Mucosa of rectum (tissue), 2 donors: ENCODE measurements around the gene ARHGAP32.

Experiments used
- H3K27ac ChIP-seq, 2 donors: one replicate each; pipeline ENCODE4 v1.7.0; 2013; ENCODE audit warnings: inconsistent platforms in 2 of 2, low read depth in 2 of 2, low read length in 2 of 2
- H3K27me3 ChIP-seq, 2 donors: one replicate each; pipeline ENCODE4 v1.7.0; 2013; ENCODE audit warnings: low read length in 2 of 2; ENCODE audit not compliant: control insufficient read depth in 2 of 2, insufficient read depth in 2 of 2
- H3K36me3 ChIP-seq, 2 donors: one replicate each; pipeline ENCODE4 v1.7.0; 2013; ENCODE audit warnings: low read length in 2 of 2; ENCODE audit not compliant: control insufficient read depth in 2 of 2, insufficient read depth in 2 of 2
- H3K4me1 ChIP-seq, 2 donors: one replicate each; pipeline ENCODE4 v1.7.0; 2013; ENCODE audit warnings: low read length in 2 of 2, mild to moderate bottlenecking in 1 of 2; ENCODE audit not compliant: control insufficient read depth in 2 of 2, insufficient read depth in 2 of 2
- H3K4me3 ChIP-seq, 2 donors: one replicate each; pipeline ENCODE4 v1.7.0; 2013; ENCODE audit warnings: low read length in 2 of 2
- H3K9ac ChIP-seq, 2 donors: one replicate each; pipeline ENCODE4 v1.7.0; 2013; ENCODE audit warnings: low read length in 2 of 2, low read depth in 1 of 2, mild to moderate bottlenecking in 1 of 2
- H3K9me3 ChIP-seq, 2 donors: one replicate each; pipeline ENCODE4 v1.7.0; 2013; ENCODE audit warnings: low read length in 2 of 2; ENCODE audit not compliant: control insufficient read depth in 2 of 2
- donor health status: healthy.
- donor health status: Normal muscosa, but diverticular disease.

Gene ARHGAP32

DNA sequence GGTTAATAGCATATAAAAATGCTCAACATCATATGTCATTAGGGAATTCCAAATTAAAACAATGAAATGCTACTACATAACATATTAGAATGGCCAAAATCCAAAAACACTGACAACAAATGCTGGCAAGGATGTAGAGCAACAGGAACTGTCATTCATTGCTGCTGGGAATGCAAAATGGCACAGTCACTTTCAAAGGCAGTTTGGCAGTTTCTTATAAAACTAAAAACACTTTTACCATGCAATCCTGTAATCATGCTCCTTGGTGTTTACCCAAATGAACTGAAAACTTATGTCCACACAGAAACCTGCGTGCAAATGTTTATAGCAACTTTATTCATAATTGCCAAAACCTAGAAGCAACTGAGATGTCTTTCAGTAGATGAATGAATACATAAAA is 105.1 kb downstream of the ARHGAP32 start:
- Histone ChIP-seq H3K9me3 (peaks cover 0 to 2% of the 10 kb centered on the region in 2 donors), H3K4me1 (no peaks in the 10 kb centered on the region), H3K36me3 (no peaks in the 10 kb centered on the region), H3K4me3 (no peak overlapping the region), H3K9ac (no peak overlapping the region), H3K27ac (no peak overlapping the region), H3K27me3 (no peaks in the 10 kb centered on the region)

DNA sequence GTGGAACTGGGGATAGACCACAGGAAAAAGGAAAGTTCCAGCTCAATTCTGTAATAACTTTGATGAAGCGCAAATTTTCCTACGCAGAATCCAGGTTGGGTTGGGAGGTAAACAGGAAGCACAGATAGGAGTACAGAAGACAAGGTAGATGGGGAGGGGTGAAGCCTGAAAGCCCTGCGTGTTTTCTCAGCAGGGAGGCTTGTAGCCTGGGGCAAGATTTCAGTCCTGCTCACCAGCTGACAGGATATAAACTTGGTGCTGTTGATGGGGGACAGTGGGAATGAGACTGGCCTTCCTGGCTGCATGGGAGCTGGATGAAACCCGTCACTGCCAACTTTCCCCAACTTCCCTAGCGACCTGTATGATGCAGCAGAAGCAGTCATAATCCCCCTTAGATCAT is 114.9 kb downstream of the ARHGAP32 start:
- H3K9me3 ChIP-seq: peaks cover 0 to 3% of the 10 kb centered on the region in 2 donors
- no peaks in the 10 kb centered on the region for H3K36me3 ChIP-seq
- no peak overlapping the region for H3K9ac ChIP-seq
- H3K4me1 ChIP-seq: no peaks in the 10 kb centered on the region
- no peaks in the 10 kb centered on the region for H3K27me3 ChIP-seq
- H3K27ac ChIP-seq: no peak overlapping the region
- no peak overlapping the region for H3K4me3 ChIP-seq

DNA sequence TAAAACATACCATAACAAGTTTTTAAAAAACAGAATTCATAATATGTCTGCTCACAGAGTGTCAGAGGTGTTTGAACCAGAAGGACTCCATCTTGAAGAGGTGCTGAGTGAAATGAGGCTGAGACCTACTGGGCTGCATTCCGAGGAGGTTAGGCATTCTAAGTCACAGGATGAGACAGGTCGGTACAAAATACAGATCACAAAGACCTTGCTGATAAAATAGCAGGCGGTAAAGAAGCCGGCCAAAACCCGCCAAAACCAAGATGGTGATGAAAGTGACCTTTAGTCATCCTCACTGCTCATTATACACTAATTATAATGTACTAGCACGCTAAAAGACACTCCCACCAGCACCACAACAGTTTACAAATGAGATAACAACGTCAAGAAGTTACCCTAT is 116.4 kb downstream of the ARHGAP32 start:
- H3K36me3 ChIP-seq: no peaks in the 10 kb centered on the region
- H3K9me3 ChIP-seq: peaks cover 0 to 3% of the 10 kb centered on the region in 2 donors
- no peak overlapping the region for H3K4me3 ChIP-seq
- no peaks in the 10 kb centered on the region for H3K27me3 ChIP-seq
- H3K4me1 ChIP-seq: no peaks in the 10 kb centered on the region
- H3K9ac ChIP-seq: no peak overlapping the region
- H3K27ac ChIP-seq: no peak overlapping the region

DNA sequence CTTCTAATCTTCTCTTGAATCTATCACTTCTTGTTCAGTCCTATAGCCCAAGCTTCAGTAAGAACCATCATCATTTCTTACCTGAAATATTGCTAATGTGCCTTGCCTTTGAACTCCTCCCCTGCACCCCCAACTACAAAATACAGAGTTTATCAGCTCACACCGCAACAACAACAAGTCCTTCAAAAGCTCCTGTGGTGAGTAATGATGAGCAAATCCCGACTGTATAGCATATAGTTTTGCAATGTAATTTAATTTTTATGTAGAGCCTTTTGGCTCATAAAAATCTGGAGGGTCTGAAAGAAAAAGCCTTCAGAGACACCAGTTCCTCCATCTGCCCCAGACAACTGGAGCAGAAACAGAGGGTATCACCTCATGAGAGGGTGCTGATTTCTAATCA is 124.7 kb downstream of the ARHGAP32 start:
- Histone ChIP-seq H3K27ac (no peak overlapping the region), H3K9ac (no peak overlapping the region), H3K9me3 (no peaks in the 10 kb centered on the region), H3K4me1 (no peaks in the 10 kb centered on the region), H3K36me3 (peaks cover 6 to 10% of the 10 kb centered on the region in 2 donors), H3K27me3 (no peaks in the 10 kb centered on the region), H3K4me3 (no peak overlapping the region)

DNA sequence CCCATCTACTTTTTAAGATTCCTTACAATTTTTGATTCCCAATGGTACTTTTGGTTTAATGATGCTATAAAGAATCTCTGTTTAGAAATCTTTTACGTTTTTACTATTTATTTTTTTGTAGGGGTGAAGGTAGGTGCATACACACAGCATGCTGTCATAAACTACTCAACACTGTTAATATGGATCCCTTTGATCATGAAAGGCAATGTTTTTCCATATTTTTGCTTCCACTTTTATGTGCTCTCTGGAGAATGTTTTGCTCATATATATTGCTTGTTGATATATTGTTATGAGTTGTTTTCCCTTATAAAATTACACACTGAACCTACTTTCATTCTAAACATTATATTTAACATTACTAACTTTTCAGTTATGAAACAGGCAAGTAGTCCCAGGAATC is 125.9 kb downstream of the ARHGAP32 start:
- H3K27me3 ChIP-seq: no peaks in the 10 kb centered on the region
- H3K9me3 ChIP-seq: no peaks in the 10 kb centered on the region
- no peaks in the 10 kb centered on the region for H3K4me1 ChIP-seq
- H3K4me3 ChIP-seq: no peak overlapping the region
- H3K9ac ChIP-seq: no peak overlapping the region
- peaks cover 6 to 10% of the 10 kb centered on the region in 2 donors for H3K36me3 ChIP-seq
- H3K27ac ChIP-seq: no peak overlapping the region

DNA sequence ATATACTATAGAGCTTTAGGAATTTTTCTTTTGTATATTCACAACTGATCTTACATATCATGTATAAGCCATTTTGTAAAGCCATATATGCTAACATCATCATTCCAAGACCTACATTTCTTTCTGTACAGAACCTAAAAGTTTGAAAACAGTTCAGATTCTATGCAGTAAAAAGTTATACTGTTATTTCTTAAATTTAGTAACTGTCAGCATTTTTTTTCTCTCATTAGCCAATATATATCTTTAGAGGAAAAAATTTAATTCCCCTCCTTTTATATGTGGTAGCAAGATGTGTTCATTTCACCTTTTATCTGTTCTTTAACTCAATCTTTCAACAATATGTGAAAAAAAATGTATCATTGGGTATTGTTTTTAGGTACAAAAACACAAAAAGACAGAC is 129.0 kb downstream of the ARHGAP32 start:
- peaks cover 6 to 10% of the 10 kb centered on the region in 2 donors for H3K36me3 ChIP-seq
- H3K27ac ChIP-seq: no peak overlapping the region
- H3K9me3 ChIP-seq: no peaks in the 10 kb centered on the region
- no peak overlapping the region for H3K9ac ChIP-seq
- no peaks in the 10 kb centered on the region for H3K4me1 ChIP-seq
- H3K27me3 ChIP-seq: no peaks in the 10 kb centered on the region
- H3K4me3 ChIP-seq: no peak overlapping the region

DNA sequence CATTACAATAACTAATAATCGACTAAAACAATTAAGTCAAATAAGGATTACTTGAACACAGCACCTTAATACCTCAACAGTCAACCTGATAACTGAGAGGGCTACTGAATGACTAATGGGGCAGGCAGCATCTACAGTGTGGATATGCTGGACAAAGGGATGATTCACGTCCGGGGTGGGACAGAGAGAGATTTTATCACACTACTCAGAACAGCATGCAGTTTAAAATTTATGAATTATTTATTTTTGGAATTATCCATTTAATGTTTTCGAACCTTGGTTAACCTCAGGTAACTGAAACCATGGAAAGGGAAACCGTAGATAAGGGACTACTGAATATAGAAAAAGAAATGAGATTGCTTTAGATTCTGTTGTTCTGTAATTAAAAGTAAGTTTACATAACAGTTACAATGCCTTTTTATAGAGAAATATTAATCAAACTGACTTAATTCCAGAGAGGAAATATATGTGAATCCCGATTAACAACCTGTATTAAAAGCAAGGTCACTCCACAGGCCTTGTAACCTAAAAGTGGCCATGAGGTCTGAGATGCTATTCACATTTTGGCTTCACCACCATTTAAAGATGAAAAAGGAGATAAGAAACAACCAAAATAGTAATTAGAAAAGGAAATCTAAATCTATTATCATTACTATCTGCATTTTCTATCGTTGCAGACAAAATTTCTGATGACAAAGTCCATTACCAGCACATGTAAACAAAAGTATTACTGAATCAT is 130.5 kb downstream of the ARHGAP32 start:
- Histone ChIP-seq H3K36me3 (peaks cover 6 to 10% of the 10 kb centered on the region in 2 donors), H3K27ac (no peak overlapping the region), H3K27me3 (no peaks in the 10 kb centered on the region), H3K9ac (no peak overlapping the region), H3K4me1 (no peaks in the 10 kb centered on the region), H3K9me3 (no peaks in the 10 kb centered on the region), H3K4me3 (no peak overlapping the region)

DNA sequence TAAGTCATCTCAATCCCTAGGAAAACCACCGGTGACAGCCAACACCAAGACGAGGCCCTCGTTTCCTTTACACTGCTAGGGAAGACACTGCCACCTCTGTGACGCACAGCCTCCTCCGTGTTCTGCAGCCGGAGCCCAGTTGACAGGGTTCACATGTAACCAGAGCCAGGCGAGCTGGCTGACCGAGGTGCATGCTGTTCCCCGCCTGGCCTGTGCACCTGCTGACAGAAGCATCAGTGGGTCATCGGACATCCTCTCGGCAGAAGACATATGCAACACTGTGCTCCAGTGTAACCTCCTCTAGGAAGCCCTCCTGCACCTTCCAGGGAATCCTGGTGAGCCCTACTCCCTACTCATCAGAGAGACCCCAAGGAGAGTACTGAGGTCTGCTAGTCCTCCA is 135.2 kb downstream of the ARHGAP32 start:
- no peak overlapping the region for H3K9ac ChIP-seq
- H3K36me3 ChIP-seq: no peaks in the 10 kb centered on the region
- no peaks in the 10 kb centered on the region for H3K9me3 ChIP-seq
- H3K27ac ChIP-seq: no peak overlapping the region
- no peaks in the 10 kb centered on the region for H3K4me1 ChIP-seq
- H3K27me3 ChIP-seq: no peaks in the 10 kb centered on the region
- no peak overlapping the region for H3K4me3 ChIP-seq

DNA sequence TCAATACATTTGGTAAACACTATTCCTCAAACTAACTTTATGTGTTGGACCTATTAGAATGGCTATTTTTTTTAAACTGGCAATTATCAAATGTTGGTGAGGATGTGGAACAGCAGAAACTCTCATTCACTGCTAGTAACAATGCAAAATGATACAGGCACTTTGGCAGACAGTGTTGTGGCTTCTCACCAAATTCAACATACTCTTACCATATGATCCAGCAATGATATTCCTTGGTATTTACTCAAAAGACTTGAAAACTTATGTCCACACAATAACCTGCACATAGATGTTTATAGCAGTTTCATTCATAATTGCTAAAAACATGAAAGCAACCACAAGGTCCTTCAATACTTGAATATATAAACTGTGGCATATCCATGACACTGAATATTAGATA is 136.9 kb downstream of the ARHGAP32 start:
- Histone ChIP-seq H3K27me3 (no peaks in the 10 kb centered on the region), H3K4me3 (no peak overlapping the region), H3K4me1 (no peaks in the 10 kb centered on the region), H3K9ac (no peak overlapping the region), H3K9me3 (no peaks in the 10 kb centered on the region), H3K36me3 (no peaks in the 10 kb centered on the region), H3K27ac (no peak overlapping the region)

DNA sequence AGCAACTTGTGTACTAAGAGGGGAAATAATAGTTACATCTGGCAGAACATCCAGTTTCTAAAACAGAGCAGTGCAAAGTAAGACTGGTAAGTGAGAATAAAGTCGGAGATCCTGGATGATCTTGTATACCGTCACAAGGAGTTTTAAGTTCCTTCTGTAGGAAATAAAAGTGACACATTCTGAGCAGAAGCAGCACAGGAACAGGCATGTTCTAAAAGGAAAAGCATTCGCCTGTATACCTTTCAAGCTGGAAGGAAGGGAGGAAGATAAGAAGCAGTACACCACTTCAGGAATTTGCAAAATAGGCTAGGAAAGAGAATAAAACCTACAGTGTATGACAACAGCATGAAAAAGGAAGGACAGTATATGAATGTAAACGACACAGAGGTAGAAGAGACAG is 143.2 kb downstream of the ARHGAP32 start:
- Histone ChIP-seq H3K9ac (no peak overlapping the region), H3K4me1 (no peaks in the 10 kb centered on the region), H3K9me3 (no peaks in the 10 kb centered on the region), H3K36me3 (no peaks in the 10 kb centered on the region), H3K27me3 (no peaks in the 10 kb centered on the region), H3K27ac (no peak overlapping the region), H3K4me3 (no peak overlapping the region)
